Measurements from ENCODE around the gene KRT73.

GRCh38 chr12:52658196-52658595, 39.8 kb upstream of the KRT73 start:
- no peak for TF ChIP-seq CTCF (IDR thresholded peaks at IDR 0.05)
- TF ChIP-seq POLR2AphosphoS5 (IDR thresholded peaks at IDR 0.05) = no peak
- no peak for TF ChIP-seq EP300 (IDR thresholded peaks at IDR 0.05; ENCODE audit: low read depth)
- TF ChIP-seq POLR2A (IDR thresholded peaks at IDR 0.05) = no peak

Data from transverse colon (tissue), 4 donors.